ENCODE data around the gene SERPINA1. TPM values are rescaled to one million over a fixed set of nuclear protein-coding genes. Genes with fewer than 3 reads are reported as not detected.

SERPINA1 gene
- total and polyA plus RNA-seq, 4 donors: 10,220 to 47,972 (median 25,583) TPM

DNA sequence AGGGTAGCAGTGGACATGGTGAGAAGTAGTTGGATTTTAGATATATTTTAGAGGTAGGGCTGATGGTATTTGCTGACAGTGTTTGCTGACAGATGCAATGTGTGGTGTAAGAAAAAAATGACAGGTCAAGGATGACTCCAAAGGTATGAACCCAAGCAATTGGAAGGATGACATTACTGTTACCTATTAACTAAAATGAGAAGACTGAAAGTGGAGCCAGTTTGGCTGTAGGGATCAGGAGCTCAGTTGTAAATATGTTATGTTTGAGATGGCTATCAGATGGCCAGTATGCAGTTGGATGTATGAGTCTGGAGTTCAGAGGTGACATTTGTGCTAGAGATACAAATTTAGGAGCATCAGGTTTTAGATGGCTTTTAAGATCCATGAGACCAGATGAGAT, 47.9 kb downstream of the SERPINA1 start (continued):
- TF ChIP-seq, protein P1, sequence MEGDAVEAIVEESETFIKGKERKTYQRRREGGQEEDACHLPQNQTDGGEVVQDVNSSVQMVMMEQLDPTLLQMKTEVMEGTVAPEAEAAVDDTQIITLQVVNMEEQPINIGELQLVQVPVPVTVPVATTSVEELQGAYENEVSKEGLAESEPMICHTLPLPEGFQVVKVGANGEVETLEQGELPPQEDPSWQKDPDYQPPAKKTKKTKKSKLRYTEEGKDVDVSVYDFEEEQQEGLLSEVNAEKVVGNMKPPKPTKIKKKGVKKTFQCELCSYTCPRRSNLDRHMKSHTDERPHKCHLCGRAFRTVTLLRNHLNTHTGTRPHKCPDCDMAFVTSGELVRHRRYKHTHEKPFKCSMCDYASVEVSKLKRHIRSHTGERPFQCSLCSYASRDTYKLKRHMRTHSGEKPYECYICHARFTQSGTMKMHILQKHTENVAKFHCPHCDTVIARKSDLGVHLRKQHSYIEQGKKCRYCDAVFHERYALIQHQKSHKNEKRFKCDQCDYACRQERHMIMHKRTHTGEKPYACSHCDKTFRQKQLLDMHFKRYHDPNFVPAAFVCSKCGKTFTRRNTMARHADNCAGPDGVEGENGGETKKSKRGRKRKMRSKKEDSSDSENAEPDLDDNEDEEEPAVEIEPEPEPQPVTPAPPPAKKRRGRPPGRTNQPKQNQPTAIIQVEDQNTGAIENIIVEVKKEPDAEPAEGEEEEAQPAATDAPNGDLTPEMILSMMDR (IDR thresholded peaks at IDR 0.05; ENCODE audit: low read depth, low read length, missing input control): no peak
- peak; percentile 35 for TF ChIP-seq YY1 (IDR thresholded peaks at IDR 0.05)
- no peak for TF ChIP-seq GABPA (IDR thresholded peaks at IDR 0.05 in 1 of 2, conservative IDR thresholded peaks at IDR 0.05 in 1 of 2)
- peak; percentile 57 to 65 for TF ChIP-seq JUND (IDR thresholded peaks at IDR 0.05)
- TF ChIP-seq SP1 (IDR thresholded peaks at IDR 0.05): peak; percentile 68

DNA sequence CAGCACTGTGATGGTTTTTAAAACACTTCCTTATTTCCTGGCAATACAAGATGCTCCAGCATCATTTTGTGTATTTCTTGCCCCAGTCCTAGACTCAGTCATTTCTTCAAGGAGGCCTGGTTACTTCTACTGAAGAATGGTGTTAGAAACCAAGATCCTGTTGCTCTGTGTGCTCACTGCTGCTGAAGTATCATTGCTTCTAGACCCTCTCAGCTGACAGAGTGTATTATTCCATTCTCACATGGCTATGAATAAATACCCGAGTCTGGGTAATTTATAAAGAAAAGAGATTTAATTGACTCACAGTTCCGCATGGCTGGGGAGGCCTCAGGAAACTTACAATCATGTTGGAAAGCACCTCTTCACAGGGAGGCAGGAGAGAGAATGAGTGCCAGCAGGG, 50.4 kb downstream of the SERPINA1 start:
- H3K4me3 ChIP-seq (ENCODE audit: low read depth in 1 of 3, low read length in 3 of 3): no peak overlapping the region
- no peaks in the 10 kb centered on the region for H3K36me3 ChIP-seq (ENCODE audit: control insufficient read depth in 4 of 4, insufficient read depth in 3 of 4, low read depth in 1 of 4, low read length in 3 of 4)
- WGBS: 90% methylated on average over 2 of the region's 2 CpGs

More for the DNA sequence above, 50.4 kb downstream of the SERPINA1 start:
- DNase-seq (ENCODE audit: low spot score): no peak
- H3K27ac ChIP-seq (ENCODE audit: low read depth in 1 of 2, low read length in 2 of 2): no peak overlapping the region
- TF ChIP-seq JUND (IDR thresholded peaks at IDR 0.05): no peak
- TF ChIP-seq, protein P1 (IDR thresholded peaks at IDR 0.05; ENCODE audit: low read depth, low read length, missing input control): no peak
- TF ChIP-seq FOXA2 (IDR thresholded peaks at IDR 0.05): no peak
- no peak for TF ChIP-seq RXRA (IDR thresholded peaks at IDR 0.05)
- no peak for TF ChIP-seq FOXA1 (IDR thresholded peaks at IDR 0.05)
- TF ChIP-seq RAD21 (IDR thresholded peaks at IDR 0.05): no peak
- TF ChIP-seq NR2F2 (IDR thresholded peaks at IDR 0.05): no peak
- no peak for TF ChIP-seq HNF4G (IDR thresholded peaks at IDR 0.05)
- TF ChIP-seq, protein P2, sequence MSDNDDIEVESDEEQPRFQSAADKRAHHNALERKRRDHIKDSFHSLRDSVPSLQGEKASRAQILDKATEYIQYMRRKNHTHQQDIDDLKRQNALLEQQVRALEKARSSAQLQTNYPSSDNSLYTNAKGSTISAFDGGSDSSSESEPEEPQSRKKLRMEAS (IDR thresholded peaks at IDR 0.05): no peak
- no peak for TF ChIP-seq YY1 (IDR thresholded peaks at IDR 0.05)
- TF ChIP-seq HNF4A (conservative IDR thresholded peaks at IDR 0.05): no peak
- TF ChIP-seq, protein P3, sequence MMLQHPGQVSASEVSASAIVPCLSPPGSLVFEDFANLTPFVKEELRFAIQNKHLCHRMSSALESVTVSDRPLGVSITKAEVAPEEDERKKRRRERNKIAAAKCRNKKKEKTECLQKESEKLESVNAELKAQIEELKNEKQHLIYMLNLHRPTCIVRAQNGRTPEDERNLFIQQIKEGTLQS (IDR thresholded peaks at IDR 0.05): no peak
- TF ChIP-seq, protein P4, sequence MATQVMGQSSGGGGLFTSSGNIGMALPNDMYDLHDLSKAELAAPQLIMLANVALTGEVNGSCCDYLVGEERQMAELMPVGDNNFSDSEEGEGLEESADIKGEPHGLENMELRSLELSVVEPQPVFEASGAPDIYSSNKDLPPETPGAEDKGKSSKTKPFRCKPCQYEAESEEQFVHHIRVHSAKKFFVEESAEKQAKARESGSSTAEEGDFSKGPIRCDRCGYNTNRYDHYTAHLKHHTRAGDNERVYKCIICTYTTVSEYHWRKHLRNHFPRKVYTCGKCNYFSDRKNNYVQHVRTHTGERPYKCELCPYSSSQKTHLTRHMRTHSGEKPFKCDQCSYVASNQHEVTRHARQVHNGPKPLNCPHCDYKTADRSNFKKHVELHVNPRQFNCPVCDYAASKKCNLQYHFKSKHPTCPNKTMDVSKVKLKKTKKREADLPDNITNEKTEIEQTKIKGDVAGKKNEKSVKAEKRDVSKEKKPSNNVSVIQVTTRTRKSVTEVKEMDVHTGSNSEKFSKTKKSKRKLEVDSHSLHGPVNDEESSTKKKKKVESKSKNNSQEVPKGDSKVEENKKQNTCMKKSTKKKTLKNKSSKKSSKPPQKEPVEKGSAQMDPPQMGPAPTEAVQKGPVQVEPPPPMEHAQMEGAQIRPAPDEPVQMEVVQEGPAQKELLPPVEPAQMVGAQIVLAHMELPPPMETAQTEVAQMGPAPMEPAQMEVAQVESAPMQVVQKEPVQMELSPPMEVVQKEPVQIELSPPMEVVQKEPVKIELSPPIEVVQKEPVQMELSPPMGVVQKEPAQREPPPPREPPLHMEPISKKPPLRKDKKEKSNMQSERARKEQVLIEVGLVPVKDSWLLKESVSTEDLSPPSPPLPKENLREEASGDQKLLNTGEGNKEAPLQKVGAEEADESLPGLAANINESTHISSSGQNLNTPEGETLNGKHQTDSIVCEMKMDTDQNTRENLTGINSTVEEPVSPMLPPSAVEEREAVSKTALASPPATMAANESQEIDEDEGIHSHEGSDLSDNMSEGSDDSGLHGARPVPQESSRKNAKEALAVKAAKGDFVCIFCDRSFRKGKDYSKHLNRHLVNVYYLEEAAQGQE (IDR thresholded peaks at IDR 0.05): no peak
- TF ChIP-seq GABPA (IDR thresholded peaks at IDR 0.05 in 1 of 2, conservative IDR thresholded peaks at IDR 0.05 in 1 of 2): no peak
- no peak for TF ChIP-seq SP1 (IDR thresholded peaks at IDR 0.05)
- no peaks in the 10 kb centered on the region for H3K27me3 ChIP-seq (ENCODE audit: control insufficient read depth in 4 of 4, insufficient read depth in 4 of 4, low read length in 3 of 4)
- H3K4me1 ChIP-seq (ENCODE audit: control insufficient read depth in 4 of 4, insufficient read depth in 4 of 4, low read length in 3 of 4): peaks cover 0 to 37% (median 29%) of the 10 kb centered on the region in 4 donors
- H3K9me3 ChIP-seq (ENCODE audit: control insufficient read depth in 4 of 4, low read length in 3 of 4): no peaks in the 10 kb centered on the region
- no peak overlapping the region for H3K9ac ChIP-seq (ENCODE audit: low read depth in 1 of 2, low read length in 2 of 2)
